Activated naive CD8-positive, alpha-beta T cell treated with anti-CD3 and anti-CD28 coated beads, Interleukin-2, amount 50 U/mL, for 16 hours (primary cell): ENCODE results near the gene SGTB.
"Not testable (repeated sequence)": the region's sequence is repeated elsewhere in the genome, so short reads cannot be mapped to it uniquely, and the experiment has no call there.

Experiments used
- DNase-seq: peaks from one replicate; pipeline ENCODE4 v3.0.0-alpha.2; 2020; ENCODE audit warnings: low read depth, low spot score

The SGTB gene

DNA sequence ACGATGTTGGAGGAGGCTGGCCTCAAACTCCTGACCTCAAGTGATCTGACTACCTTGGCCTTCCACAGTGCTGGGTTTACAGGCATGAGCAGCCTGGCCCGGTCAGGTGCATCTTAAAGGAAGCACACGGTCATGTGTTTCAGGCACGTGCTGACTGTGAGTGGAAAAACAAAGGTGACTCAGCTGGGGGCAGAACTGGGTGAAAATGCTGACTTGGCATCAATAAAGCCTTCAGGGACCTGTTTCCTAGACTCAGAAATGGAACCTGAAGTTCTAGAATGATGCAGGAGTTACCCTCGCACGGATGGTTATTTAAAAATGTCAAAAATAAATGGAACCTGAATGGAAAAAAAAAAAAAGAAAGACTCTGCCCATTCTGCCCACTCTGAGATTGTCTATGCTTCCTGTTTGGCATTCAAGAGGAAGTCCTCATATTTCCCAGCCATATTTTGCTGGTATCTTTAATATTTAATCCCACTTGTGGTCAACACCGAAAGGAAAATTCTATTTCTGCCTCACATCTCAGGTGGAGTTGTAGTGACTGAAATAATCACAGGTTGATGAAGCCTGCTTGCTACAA, 12.4 kb upstream of the SGTB start:
- DNase-seq = not testable (repeated sequence)

DNA sequence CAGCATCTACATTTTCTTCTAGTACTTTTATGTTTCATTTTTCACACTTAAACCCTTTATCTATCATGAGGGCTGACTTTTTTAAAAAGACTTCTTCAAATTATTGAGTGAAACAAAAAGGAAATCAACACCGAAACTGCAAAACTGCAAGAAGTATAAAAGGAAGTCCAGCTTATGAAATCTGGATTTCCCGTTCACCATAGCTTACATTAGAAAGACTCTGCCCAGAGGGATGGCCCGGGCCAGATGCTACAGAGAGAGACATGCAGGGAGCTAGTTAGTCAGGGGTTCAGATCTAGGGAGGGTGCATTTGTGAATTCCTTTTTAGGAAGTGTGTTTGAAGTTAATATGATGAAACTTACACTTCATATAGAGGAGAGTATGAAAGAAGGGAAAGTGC, 10.1 kb upstream of the SGTB start:
- DNase-seq = not testable (repeated sequence)

DNA sequence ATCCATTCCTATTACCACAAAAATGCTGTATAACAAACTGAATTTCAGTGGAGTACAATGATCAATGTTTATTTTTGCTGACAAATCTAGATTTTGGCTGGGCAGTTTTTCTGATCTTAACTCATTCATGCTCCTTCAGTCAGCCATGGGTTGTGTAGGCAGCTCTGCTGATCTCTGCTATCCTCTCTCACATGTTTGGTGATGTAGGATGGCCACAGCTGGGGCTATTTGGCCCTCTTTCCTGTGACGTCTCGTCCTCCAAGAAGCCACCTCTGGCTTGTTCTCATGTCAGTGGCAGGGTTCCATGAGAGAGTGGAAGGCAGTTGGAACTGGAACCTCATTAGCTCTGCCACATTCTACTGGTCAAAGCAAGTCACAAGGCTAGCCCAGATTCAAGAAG, 9.0 kb upstream of the SGTB start:
- DNase-seq = no peak

DNA sequence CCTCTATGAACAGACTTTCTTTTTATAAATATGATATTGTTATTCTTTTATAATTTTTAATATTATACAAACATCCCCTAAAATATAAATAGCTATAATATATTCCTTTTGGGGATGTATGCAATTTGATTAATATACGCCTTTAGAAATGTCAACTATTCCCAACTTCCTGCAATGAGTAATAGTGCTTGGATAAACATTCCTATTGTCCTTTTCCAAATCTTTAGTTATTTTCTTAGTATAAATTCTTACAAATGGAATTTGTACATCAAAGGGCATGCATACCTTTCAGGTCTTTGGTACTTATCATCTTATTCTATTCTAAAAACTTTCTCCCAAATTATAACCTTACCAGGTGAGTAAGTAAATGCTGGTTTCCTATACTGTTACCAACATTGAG, 6.3 kb upstream of the SGTB start:
- no peak for DNase-seq

DNA sequence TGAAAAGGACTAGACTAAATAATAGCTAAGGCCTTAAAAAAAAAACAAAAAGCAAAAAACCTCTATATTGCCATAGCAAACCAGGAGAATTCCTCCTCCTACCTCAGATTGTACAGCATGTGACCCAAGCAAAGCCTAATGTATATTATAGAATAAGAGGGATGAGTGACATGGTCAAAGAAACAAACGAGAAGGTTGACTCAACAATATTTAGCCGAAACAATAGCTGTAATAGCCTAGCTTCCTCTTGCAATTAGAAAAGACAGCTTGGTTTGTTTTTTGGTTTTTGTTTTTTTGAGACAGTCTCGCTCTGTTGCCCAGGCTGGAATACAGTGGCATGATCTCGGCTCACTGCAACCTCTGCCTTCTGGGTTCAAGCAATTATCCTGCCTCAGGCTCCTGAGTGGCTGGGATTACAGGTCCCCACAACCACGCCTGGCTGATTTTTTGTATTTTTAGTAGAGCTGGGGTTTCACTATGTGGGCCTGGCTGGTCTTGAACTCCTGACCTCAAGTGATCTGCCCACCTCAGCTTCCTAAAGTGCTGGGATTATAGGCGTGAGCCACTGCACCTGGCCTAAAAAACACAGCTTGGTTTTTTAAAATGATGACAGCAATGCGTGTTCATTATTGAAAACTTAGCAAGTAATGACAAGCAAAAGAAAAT, 5.7 kb upstream of the SGTB start:
- DNase-seq = no peak

DNA sequence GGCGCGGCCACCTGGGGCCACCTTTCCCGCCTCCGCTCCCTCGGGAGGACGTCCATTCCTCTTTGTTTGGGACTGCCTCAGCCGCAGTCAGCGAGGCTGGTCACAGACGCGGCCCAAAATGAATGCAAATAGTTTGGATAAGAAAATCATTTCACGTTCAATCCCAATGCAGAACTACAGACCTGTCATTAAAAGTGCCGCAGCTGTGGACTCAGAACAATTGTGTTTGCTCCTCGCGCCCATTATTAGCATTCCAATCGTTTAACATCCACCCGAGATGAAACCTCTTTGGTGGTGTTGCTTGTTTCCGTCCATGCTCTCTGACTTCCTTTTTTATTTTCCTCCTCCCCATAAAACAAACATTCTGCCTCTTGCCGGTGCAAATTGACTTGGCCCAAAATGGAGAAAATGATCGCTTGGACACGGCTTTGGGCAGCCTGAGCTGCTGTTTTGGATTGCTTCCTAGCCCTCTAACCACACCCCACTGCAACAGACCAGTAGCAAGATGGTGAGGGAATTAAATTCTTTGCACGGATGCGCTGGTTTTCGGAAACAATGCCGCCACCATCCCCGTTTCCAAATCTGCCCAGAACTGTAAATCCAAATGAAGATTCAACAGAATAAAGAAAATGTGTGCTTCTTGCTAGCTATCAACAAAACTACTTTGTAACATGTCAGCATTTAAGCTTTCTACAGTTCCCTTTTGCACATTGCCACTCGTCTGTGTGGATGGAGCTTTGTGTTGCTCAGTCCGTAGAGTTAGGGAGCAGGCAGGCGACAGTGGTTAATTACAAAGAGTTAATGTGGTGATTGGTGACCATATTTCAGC, 880 bp upstream of the SGTB start:
- DNase-seq = no peak

DNA sequence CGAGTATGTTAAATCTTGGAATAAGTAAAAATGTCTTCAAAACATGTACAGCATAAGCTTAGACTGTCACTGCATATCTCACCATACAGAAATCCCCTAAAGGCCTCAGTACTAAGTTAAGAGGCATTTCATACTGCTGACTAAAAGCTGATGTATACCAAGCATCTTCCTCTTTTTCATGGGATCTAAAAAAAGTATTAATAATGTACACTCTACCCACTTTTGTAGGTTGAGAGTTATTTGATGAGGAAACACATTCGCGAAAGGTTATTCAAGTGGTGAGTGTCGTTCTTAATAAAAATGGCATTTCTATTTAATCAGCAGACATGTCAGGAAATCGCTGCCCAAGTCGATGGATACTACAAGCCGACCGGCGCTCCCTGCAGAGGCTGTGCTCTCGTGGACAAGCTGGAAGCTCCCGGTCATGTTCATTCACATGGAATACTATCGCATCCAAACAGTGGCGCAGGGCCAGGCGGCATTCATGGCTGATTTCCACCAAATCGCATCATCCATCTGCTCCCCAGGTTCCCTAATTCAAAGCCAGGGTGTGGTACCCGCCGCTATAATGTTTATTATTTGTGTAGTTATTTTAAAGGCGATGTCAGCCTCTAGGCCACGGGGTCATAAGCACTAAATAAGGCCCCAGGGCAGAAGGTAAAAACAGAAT, 724 bp downstream of the SGTB start:
- DNase-seq = no peak

DNA sequence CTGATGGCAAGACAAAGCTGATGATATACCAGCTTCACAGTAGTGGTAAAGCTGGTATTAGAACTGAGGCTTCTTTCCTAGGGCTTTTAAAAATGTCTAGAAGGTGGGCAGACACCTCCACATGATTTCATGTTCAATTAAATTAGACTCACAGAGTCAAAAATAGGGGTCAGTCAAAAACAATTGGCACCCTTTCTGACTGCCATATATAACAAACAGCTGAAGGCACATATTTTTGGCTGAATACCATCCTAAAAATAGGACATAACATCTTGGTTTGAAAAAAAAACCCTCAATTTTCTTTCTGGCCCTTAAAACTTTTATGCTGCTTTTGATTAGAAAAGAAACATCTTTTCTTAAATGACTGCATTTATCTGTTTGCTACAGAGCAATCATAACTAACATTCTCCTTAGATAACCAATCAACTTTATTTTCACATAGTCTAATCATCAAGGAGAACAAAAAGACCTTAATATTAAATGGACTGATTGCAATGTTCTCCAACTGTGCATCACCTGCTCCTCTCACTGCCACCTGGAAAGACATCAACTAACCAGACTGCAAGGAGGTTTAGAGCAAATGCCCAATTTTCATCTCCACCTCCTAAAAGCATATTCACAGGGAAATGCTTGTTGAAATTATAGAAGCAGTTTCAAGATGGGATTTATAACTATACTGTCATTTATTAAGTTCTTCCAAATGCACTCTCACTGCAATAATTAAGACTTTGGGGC, 3.2 kb downstream of the SGTB start:
- DNase-seq = no peak

DNA sequence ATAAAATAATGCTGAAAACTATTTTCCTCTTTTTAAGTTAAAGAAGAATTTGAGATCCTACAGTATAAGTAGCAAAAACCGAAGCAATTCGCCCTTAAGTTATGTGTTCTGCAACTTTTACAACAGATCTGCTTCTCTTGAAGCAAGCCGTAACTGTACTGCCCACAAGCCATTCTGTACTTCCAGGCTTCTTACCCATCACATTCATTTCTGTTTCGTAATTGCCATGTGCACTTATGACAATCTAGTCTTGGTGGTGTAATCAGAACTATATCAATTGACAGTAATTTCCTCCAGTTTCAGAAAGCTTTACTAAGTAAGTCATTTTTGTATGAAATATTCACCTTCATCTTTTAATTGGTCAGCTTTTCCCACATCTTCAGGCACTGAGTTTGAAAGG, 13.8 kb downstream of the SGTB start:
- DNase-seq = no peak

DNA sequence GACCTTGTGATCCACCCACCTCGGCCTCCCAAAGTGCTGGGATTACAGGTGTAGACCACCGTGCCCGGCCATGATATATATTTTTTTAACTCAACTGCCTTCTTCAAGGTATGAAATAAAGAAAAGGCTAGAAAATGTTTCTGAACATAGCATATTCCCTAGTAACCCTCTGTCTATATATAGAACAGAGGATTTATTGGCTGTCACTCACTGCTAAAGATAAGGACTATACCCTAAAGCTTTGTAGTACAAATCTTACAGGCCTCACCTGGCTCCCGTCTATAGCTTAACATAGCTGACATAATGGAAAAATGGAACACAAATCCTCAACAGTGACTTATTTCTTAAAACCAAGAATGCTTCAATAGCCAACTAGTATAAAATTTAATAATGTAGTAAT, 14.2 kb downstream of the SGTB start:
- no peak for DNase-seq

DNA sequence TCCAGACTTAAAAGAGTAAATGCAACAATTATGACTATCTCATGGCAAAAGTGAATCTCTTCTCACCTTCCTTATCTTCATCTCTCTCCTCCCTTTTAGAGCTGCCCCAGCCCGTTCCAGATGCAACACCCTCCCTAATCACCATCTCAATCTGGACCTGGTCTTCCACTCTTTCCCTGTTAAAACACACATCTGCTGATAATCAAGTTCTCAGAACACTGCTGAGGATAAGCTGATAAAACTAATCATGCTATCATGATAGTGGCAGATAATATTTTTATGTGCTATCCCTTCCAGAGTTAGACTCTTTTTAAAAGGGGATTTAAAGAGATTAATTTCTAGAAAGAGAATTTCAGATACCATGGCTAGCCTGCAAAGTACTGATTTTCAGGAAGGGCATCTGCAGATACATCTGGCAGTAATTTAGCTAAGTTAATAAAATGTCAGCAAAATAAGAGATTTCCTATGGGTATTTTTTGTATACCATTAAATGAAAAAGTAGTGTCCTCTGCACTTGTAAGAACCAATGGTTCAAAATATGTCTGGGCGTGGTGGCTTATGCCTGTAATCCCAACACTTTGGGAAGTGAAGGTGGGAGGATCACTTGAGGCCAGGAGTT, 17.2 kb downstream of the SGTB start:
- no peak for DNase-seq

DNA sequence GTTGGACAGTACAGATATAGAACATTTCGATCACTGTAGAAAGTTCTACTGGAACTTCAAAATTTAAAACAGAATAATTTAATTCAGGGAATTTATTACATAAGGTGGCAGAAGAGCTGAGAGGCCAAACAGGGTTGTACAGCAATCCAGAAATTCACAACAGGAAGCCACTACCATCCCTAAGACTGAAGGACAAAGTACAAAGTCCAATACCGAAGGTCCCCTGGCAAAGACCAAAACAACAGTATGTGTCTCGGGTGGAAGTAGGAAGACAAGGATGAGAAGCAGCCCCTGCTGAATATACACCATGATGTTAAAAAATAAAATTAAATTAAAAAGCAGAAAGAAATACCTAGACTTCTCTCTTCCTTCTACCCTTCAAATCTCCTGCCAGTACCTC, 19.9 kb downstream of the SGTB start:
- DNase-seq = no peak

DNA sequence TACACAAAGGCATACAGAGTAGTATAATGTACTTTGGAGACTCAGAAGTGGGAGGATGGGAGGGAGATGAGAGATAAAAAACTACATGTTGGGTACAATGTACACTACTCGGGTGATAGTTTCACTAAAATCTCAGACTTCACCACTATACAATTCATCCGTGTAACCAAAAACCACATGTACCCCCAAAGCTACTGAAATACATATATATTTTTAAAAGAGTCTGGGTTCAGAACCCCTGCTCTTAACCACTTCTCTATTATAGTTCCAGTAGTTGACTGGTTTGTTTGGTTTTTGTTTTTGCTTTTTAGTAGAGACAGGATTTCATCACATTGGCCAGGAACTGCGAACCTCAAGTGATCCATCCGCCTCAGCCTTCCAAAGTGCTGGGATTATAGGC, 22.6 kb downstream of the SGTB start:
- no peak for DNase-seq

DNA sequence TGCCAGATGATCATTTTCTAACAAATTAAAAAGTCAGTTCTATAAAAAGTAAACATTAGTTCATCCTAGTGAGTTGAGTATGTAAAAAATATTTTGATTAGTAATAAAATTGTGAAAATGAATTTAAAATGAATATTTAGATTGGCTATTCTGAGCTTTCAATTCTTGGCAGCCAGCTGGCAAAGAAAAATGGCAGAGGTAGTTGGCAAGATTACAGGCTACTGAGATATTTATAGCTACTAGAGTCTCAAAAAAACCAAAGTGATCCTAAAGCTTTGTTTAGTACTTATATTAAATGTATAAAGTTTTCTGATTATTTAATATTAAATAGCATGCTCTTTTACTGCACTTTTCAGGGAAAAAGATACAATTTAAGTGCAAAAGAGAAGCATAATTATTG, 25.0 kb downstream of the SGTB start:
- no peak for DNase-seq

DNA sequence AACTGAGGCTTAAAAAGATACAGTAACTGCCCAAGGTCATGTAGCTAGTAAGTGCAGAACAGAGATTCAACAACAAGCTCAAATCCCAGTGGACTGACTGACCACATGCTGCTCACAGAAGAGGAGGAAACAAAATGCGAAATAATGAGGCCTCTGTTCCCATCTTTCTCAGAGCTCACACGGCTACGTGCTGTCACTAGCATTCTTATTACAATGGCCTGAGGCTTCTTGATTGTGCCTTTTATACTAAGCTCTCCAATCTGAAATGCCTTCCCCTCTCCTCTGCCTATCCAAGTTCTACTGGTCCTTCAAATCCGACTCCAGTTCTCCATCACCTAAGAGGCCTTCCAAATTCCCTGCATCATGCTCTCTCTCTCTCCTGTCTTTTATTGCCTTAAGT, 26.0 kb downstream of the SGTB start:
- no peak for DNase-seq

DNA sequence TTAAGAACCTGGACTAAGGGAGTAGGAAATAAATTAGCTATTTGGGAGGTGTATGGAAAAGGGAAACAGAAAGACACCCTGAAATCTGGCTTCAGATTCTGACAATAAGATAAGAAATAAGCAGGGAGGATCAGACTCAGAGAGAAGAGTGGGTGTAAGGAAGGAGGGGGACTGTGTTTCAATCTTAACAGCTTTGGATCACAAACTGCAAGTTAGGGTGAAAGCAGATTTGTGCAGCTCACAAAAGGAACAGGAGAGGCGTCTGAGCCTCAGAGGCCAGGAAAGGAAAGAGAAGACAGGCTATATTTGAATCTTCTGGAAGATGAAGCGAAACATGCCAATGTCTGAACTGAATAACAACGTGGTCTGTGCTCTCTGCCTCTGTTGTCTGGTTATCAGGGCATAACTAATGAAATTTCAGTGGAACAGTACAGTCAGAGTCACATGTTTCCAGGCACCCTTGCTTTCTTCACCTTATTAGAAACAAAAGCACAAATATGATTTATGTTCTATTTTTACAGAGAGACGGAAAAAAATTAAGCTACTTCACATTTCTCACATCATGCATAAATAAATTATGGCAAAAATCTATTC, 26.6 kb downstream of the SGTB start:
- no peak for DNase-seq

DNA sequence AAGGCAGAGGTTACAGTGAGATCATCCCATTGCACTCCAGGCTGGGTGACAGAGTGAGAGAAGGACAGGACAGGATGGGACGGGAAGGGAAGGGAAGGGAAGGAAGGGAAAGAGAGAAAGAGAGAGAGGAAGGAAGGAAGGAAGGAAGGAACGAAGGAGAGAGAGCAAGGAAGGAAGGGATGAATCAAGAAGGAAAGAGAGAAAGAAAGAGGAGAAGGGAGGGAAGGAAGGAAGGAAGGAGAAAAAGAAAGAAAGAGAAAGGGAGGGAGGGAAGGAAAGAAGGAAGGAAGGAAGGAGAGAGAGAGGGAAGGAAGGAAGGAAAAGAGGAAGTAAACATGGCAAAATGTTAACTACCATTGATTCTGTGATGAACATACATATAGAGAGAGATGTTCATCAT, 28.8 kb downstream of the SGTB start:
- no peak for DNase-seq

DNA sequence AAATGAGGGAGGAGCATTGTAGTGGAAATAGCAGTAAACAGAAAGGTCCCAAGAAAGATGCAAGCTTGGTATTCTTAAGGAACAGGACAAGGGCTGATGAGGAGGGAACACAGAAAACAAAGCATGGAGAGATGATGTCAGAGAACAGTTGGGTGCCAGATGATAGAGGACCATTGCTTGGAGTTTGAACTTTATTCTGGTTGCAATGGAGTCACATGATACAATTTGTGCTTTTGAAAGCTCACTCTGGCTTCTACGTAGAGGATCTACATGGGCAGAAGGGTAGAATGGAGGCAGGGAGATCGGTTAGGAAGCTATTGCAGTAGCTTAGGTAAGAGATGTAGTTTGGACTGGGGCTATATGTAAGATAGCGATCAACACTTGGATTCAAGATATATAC, 39.8 kb downstream of the SGTB start:
- no peak for DNase-seq

DNA sequence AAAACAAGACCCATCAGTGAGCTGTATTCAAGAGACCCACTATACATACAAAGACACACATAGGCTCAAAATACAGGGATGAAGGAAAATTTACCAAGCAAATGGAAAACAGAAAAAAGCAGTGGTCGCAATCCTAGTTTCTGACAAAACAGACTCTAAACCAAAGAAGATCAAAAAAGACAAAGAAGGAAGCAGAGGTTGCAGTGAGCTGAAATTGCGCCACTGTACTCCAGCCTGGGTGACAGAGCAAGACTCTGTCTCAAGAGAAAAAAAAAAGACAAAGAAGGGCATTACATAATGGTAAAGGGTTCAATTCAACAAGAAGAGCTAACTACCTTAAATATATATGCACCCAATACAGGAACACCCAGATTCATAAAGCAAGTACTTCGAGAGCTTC, 45.9 kb downstream of the SGTB start:
- not testable (repeated sequence) for DNase-seq

DNA sequence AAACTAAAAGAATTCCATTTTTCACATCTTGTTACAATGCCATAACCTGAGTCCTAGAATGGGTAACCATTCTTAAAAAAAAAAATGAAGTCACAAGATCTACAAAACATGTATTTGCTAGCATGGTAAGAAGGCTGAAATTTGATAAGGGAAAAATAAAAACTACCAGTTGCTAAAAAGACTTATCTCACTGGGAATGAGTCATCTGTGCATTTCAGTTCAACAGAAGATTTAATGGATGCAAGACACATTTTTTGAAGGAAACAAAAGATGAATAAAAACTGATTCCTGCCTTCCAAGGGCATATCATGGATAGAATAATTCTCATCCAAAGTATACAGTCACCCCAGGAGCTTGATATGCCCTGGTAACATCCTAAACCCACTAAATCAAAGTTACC, 47.2 kb downstream of the SGTB start:
- no peak for DNase-seq

DNA sequence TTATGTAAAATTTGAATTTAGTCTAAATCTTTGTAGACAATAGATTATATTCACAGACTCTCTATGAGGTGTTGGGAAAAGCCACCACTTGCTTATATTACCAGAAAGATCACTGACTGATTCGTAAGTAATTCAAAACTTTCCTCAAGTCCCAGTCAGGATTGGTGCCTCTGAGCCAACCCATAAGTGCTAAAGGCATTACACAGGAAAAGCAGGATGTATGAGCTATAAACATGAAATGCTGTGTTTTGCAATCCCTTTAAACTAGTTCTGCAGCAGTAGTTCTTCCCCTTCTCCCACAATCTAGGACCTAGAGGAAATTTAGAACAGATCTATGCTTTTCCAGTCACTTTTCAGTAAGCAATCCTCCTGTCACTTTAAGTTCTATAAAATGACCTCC, 49.1 kb downstream of the SGTB start:
- no peak for DNase-seq
